ENCODE measurements around the gene C11orf87.

- TF ChIP-seq EP300 (IDR thresholded peaks at IDR 0.05) (no peak), CTCF (IDR thresholded peaks at IDR 0.05) (no peak)
Measured at GRCh38 chr11:109384873-109385272, 37.1 kb upstream of the C11orf87 start.

Data from suprapubic skin (tissue), 3 donors.